Stomach smooth muscle (tissue), 2 donors: Measurements from ENCODE around the gene LILRA1.
"Not testable (repeated sequence)": the region's sequence is repeated elsewhere in the genome, so short reads cannot be mapped to it uniquely, and the experiment has no call there.

Experiments
- H3K27ac ChIP-seq: one replicate; pipeline ENCODE4 v1.7.0; 2013; ENCODE audit warnings: mild to moderate bottlenecking, low read length, inconsistent platforms
- H3K27me3 ChIP-seq, 2 donors: one replicate each; pipeline ENCODE4 v1.7.0; 2013; ENCODE audit warnings: low read length in 2 of 2; ENCODE audit not compliant: insufficient read depth in 2 of 2, control insufficient read depth in 1 of 2
- H3K36me3 ChIP-seq, 2 donors: one replicate each; pipeline ENCODE4 v1.7.0; 2013; ENCODE audit warnings: low read length in 2 of 2; ENCODE audit not compliant: control insufficient read depth in 2 of 2, insufficient read depth in 2 of 2
- H3K4me1 ChIP-seq: one replicate; pipeline ENCODE4 v1.7.0; 2013; ENCODE audit warnings: low read length; ENCODE audit not compliant: control insufficient read depth, insufficient read depth
- H3K4me3 ChIP-seq, 2 donors: one replicate each; pipeline ENCODE4 v1.7.0; 2013; ENCODE audit warnings: low read length in 2 of 2
- H3K9ac ChIP-seq, 2 donors: one replicate each; pipeline ENCODE4 v1.7.0; 2013; ENCODE audit warnings: low read length in 2 of 2, mild to moderate bottlenecking in 1 of 2
- H3K9me3 ChIP-seq, 2 donors: one replicate each; pipeline ENCODE4 v1.7.0; 2013; ENCODE audit warnings: low read length in 2 of 2; ENCODE audit not compliant: control insufficient read depth in 2 of 2
- donor health status: healthy.
- donor health status: Pancreatic carcinoma.

LILRA1 gene

GRCh38 chr19:54577334-54577733 lies 16.1 kb upstream of the LILRA1 start:
- H3K4me3 ChIP-seq, result no peak overlapping the region
- no peak overlapping the region for H3K27ac ChIP-seq
- H3K27me3 ChIP-seq, result peaks cover 0 to 3% of the 10 kb centered on the region in 2 donors
- H3K36me3 ChIP-seq, result no peaks in the 10 kb centered on the region
- no peaks in the 10 kb centered on the region for H3K4me1 ChIP-seq
- no peaks in the 10 kb centered on the region for H3K9me3 ChIP-seq
- H3K9ac ChIP-seq, result no peak overlapping the region

- not testable (repeated sequence) for H3K9me3 ChIP-seq, H3K27ac ChIP-seq, H3K36me3 ChIP-seq
These were observed 15.2 kb upstream of the LILRA1 start for GRCh38 chr19:54578268-54578667.

DNA sequence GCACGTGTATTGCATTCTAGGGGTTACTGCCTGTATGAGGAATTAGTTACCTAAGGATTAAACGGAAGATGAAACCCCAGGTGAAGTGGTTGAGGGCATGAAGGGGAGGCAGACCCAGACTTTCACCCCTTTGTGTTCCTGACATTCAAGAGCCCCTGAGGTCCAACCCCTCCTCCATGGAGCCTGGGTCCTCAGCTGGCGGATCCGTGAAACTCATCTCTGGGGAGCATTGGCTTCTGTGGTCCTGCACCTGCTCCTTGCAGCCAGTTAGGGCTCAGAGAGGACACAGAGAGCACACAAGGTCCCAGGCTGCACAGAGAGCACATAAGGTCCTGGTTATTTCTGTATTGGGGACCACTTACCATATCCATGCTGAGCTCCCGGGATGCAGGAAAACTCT lies 7.0 kb upstream of the LILRA1 start:
- Histone ChIP-seq H3K9me3 (peaks cover 3 to 8% of the 10 kb centered on the region in 2 donors), H3K4me3 (no peak overlapping the region), H3K27me3 (peaks cover 0 to 3% of the 10 kb centered on the region in 2 donors), H3K27ac (no peak overlapping the region), H3K36me3 (no peaks in the 10 kb centered on the region), H3K9ac (no peak overlapping the region), H3K4me1 (no peaks in the 10 kb centered on the region)

More at GRCh38 chr19:54578268-54578667, 15.2 kb upstream of the LILRA1 start:
- not testable (repeated sequence) for H3K4me1 ChIP-seq, H3K9ac ChIP-seq, H3K27me3 ChIP-seq, H3K4me3 ChIP-seq

DNA sequence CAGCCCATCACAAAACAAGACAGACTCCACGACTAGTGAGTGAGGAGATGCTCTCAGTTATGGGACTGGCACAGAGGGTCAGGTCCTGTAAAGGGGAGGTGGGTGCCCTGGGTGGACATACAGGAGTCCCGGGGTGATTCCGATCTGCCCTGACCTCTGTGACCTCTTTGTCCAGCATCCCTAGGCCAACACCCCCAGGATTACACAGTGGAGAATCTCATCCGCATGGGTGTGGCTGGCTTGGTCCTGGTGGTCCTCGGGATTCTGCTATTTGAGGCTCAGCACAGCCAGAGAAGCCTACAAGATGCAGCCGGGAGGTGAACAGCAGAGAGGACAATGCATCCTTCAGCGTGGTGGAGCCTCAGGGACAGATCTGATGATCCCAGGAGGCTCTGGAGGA lies 6.4 kb upstream of the LILRA1 start:
- no peaks in the 10 kb centered on the region for H3K36me3 ChIP-seq
- peaks cover 0 to 3% of the 10 kb centered on the region in 2 donors for H3K27me3 ChIP-seq
- no peak overlapping the region for H3K9ac ChIP-seq
- no peak overlapping the region for H3K27ac ChIP-seq
- H3K4me3 ChIP-seq, result no peak overlapping the region
- H3K9me3 ChIP-seq, result peaks cover 3 to 8% of the 10 kb centered on the region in 2 donors
- H3K4me1 ChIP-seq, result no peaks in the 10 kb centered on the region

GRCh38 chr19:54593931-54594626 lies 647 bp downstream of the LILRA1 start:
- H3K36me3 ChIP-seq, H3K4me1 ChIP-seq, H3K27me3 ChIP-seq, H3K4me3 ChIP-seq, H3K27ac ChIP-seq, H3K9ac ChIP-seq, H3K9me3 ChIP-seq: not testable (repeated sequence)

GRCh38 chr19:54594737-54595136 lies 1.3 kb downstream of the LILRA1 start:
- Histone ChIP-seq H3K4me3 (no peak overlapping the region), H3K9ac (no peak overlapping the region), H3K9me3 (peaks cover 0 to 5% of the 10 kb centered on the region in 2 donors), H3K4me1 (no peaks in the 10 kb centered on the region), H3K36me3 (no peaks in the 10 kb centered on the region), H3K27ac (no peak overlapping the region), H3K27me3 (no peaks in the 10 kb centered on the region)

DNA sequence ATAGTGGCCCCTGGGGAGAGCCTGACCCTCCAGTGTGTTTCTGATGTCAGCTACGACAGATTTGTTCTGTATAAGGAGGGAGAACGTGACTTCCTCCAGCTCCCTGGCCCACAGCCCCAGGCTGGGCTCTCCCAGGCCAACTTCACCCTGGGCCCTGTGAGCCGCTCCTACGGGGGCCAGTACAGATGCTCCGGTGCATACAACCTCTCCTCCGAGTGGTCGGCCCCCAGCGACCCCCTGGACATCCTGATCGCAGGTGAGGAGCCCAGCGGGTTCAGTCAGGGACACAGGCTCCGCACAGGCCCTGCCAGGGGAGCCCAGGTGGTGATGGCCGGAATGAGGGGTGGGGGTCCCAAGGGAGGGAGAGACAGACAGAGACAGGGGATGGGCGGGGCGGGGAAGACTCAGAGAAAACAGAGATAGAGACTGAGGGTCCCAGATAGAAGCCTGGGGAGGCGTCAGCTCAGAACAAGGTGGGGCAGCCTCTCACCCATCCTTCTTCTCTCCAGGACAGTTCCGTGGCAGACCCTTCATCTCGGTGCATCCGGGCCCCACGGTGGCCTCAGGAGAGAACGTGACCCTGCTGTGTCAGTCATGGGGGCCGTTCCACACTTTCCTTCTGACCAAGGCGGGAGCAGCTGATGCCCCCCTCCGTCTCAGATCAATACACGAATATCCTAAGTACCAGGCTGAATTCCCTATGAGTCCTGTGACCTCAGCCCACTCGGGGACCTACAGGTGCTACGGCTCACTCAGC lies 2.4 kb downstream of the LILRA1 start:
- not testable (repeated sequence) for H3K4me3 ChIP-seq, H3K4me1 ChIP-seq, H3K27me3 ChIP-seq, H3K9me3 ChIP-seq, H3K9ac ChIP-seq, H3K27ac ChIP-seq, H3K36me3 ChIP-seq

GRCh38 chr19:54600212-54600611 lies 6.8 kb downstream of the LILRA1 start:
- Histone ChIP-seq H3K36me3 (no peaks in the 10 kb centered on the region), H3K27ac (no peak overlapping the region), H3K9ac (no peak overlapping the region), H3K4me3 (no peak overlapping the region), H3K27me3 (no peaks in the 10 kb centered on the region), H3K9me3 (no peaks in the 10 kb centered on the region), H3K4me1 (no peaks in the 10 kb centered on the region)

- Histone ChIP-seq H3K36me3 (no peaks in the 10 kb centered on the region), H3K27ac (no peak overlapping the region), H3K9me3 (peaks cover 4 to 5% of the 10 kb centered on the region in 2 donors), H3K4me1 (no peaks in the 10 kb centered on the region), H3K9ac (no peak overlapping the region), H3K4me3 (no peak overlapping the region), H3K27me3 (peaks cover 0 to 5% of the 10 kb centered on the region in 2 donors)
These were observed 12.8 kb downstream of the LILRA1 start for GRCh38 chr19:54606230-54606629.

- Histone ChIP-seq H3K4me1 (no peaks in the 10 kb centered on the region), H3K9ac (no peak overlapping the region), H3K4me3 (no peak overlapping the region), H3K27me3 (peaks cover 0 to 5% of the 10 kb centered on the region in 2 donors), H3K36me3 (no peaks in the 10 kb centered on the region), H3K9me3 (peaks cover 5 to 7% of the 10 kb centered on the region in 2 donors), H3K27ac (no peak overlapping the region)
These were observed 13.7 kb downstream of the LILRA1 start for GRCh38 chr19:54606891-54607784.
